ENCODE results near the gene GNG13.

The GNG13 gene

GRCh38 chr16:799948-800833 is at the start of gene GNG13:
Gene GNG13, minus strand, starts transcription at chr16:800734. Its CDS starts 1,657 bp downstream, at chr16:799077.
- no peak for TF ChIP-seq CTCF (IDR thresholded peaks at IDR 0.05; ENCODE audit: low read depth, low read length, missing control alignments)
- H3K4me3 ChIP-seq (ENCODE audit: low read depth, low read length) = no peak within 1 kb of the TSS
- no peak for DNase-seq (ENCODE audit: low read depth)

GRCh38 chr16:848510-849253 is 48.1 kb upstream of the GNG13 start:
- no peak overlapping the region for H3K4me3 ChIP-seq (ENCODE audit: low read depth, low read length)
- DNase-seq (ENCODE audit: low read depth) = no peak
- no peak for TF ChIP-seq CTCF (IDR thresholded peaks at IDR 0.05; ENCODE audit: low read depth, low read length, missing control alignments)

GRCh38 chr16:847681-848445 is 47.3 kb upstream of the GNG13 start:
- no peak for TF ChIP-seq CTCF (IDR thresholded peaks at IDR 0.05; ENCODE audit: low read depth, low read length, missing control alignments)
- H3K4me3 ChIP-seq (ENCODE audit: low read depth, low read length) = no peak overlapping the region
- no peak for DNase-seq (ENCODE audit: low read depth)

GRCh38 chr16:847151-847550 is 46.6 kb upstream of the GNG13 start:
- no peak overlapping the region for H3K4me3 ChIP-seq (ENCODE audit: low read depth, low read length)
- DNase-seq (ENCODE audit: low read depth) = no peak
- TF ChIP-seq CTCF (IDR thresholded peaks at IDR 0.05; ENCODE audit: low read depth, low read length, missing control alignments) = no peak

GRCh38 chr16:845351-845745 is 44.8 kb upstream of the GNG13 start:
- TF ChIP-seq CTCF (IDR thresholded peaks at IDR 0.05; ENCODE audit: low read depth, low read length, missing control alignments) = no peak
- no peak for DNase-seq (ENCODE audit: low read depth)
- no peak overlapping the region for H3K4me3 ChIP-seq (ENCODE audit: low read depth, low read length)

- H3K4me3 ChIP-seq (ENCODE audit: low read depth, low read length) = no peak overlapping the region
- TF ChIP-seq CTCF (IDR thresholded peaks at IDR 0.05; ENCODE audit: low read depth, low read length, missing control alignments) = no peak
- no peak for DNase-seq (ENCODE audit: low read depth)
Observed at GRCh38 chr16:844638-845350, 44.3 kb upstream of the GNG13 start.

All from GM12864 (cell line).